Testis (tissue), 2 donors: ENCODE measurements around the gene FHOD3.

ENCODE experiments used
- CTCF ChIP-seq, 3 experiments: fragments of 450-650 bp in 2 of 3; fragments of 200-600 bp in 1 of 3; sonication (generic) in 1 of 3; IDR thresholded peaks; one replicate each; pipeline ENCODE4 v1.5.1; 2016 to 2019; ENCODE audit warnings: antibody characterized with exemption in 3 of 3, mild to moderate bottlenecking in 2 of 3, moderate library complexity in 1 of 3
- POLR2A ChIP-seq: fragments of 450-650 bp; IDR thresholded peaks from one replicate; pipeline ENCODE4 v1.6.1; 2017; ENCODE audit warnings: antibody characterized with exemption, mild to moderate bottlenecking, moderate library complexity

- TF ChIP-seq POLR2A (no peak), CTCF (IDR thresholded peaks at IDR 0.05) (no peak)
Observed at GRCh38 chr18:36284268-36284667, 13.2 kb upstream of the FHOD3 start.
